ENCODE data around the gene CELSR3. TPM values are rescaled to one million over a fixed set of nuclear protein-coding genes. Genes with fewer than 3 reads are reported as not detected.

The CELSR3 gene
- total RNA-seq, 1 experiment from 2014 or later: 23.9 TPM

DNA sequence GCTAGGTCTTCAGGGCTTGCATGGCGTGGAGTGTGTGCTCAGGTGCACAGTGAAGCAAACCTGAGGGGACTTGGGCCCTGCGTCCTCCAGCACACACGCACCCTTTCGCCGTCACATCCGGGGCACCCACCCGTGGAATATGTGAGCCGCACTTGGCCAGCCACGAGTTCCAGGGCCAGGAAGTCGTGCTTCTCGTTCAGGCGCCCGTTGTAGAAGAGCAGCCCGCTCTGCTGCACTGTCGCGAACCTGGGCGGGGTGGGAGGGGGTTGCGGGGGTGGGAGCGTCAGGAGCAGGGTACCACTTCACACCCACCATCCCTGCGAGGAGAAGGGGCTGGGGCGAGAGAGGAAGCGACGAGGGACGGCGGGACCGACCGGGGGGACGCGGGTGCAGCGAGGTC lies 7.1 kb downstream of the CELSR3 start:
- no peak overlapping the region for H4K8ac ChIP-seq (replicated peaks; ENCODE audit: insufficient read length, low read depth, low read length)
- no peak overlapping the region for H2BK20ac ChIP-seq (ENCODE audit: low read depth, low read length, poor library complexity, severe bottlenecking)
- peak overlapping the region; percentile 50 for H3K4me2 ChIP-seq (ENCODE audit: insufficient read depth, insufficient read length, low read length)

More for the DNA sequence above, 7.1 kb downstream of the CELSR3 start:
- Histone ChIP-seq H3K23ac (ENCODE audit: insufficient read length, low read depth, low read length) (no peak overlapping the region), H4K20me1 (ENCODE audit: control insufficient read depth, insufficient read depth, insufficient read length) (peaks cover 2% of the 10 kb centered on the region), H2BK5ac (ENCODE audit: insufficient read length, low read length) (no peak overlapping the region), H3K4ac (ENCODE audit: low read depth, low read length) (no peak overlapping the region), H2BK15ac (ENCODE audit: low read depth, low read length) (no peak overlapping the region), H3K56ac (ENCODE audit: insufficient read length, low read depth, low read length) (no peak overlapping the region), H3K27me3 (ENCODE audit: insufficient read depth, low read length) (no peaks in the 10 kb centered on the region), H4K91ac (ENCODE audit: insufficient read length, low read depth, low read length) (no peak overlapping the region), H2AFZ (ENCODE audit: low read length) (no peak overlapping the region), H3K9me3 (ENCODE audit: control insufficient read depth, low read depth, low read length) (no peaks in the 10 kb centered on the region), H3K14ac (ENCODE audit: insufficient read depth, low read length) (0 out of 2 replicates have a peak overlapping the region, but pooled peaks have one; percentile 4), H3K4me1 (ENCODE audit: insufficient read depth, low read length) (no peaks in the 10 kb centered on the region; the same call in 1 of the 2 replicates), H3K27ac (ENCODE audit: insufficient read length, low read depth, low read length) (no peak overlapping the region), H2AK5ac (ENCODE audit: insufficient read length, low read length) (no peak overlapping the region), H3K79me1 (ENCODE audit: insufficient read depth, low read depth, low read length, poor library complexity, severe bottlenecking) (no peaks in the 10 kb centered on the region), H2BK12ac (ENCODE audit: insufficient read length, low read depth, low read length) (no peak overlapping the region), H3K23me2 (ENCODE audit: insufficient read length, low read depth, low read length, poor library complexity, severe bottlenecking) (peaks cover 3% of the 10 kb centered on the region), H4K5ac (ENCODE audit: insufficient read length, low read depth, low read length) (no peak overlapping the region), H3T11ph (ENCODE audit: low read length) (no peak overlapping the region), H3K18ac (ENCODE audit: insufficient read length, low read depth, low read length) (peak overlapping the region; percentile 41), H2BK120ac (ENCODE audit: low read depth, low read length, poor library complexity, severe bottlenecking) (no peak overlapping the region), H3K79me2 (ENCODE audit: insufficient read depth, low read length) (no peaks in the 10 kb centered on the region), H3K9ac (ENCODE audit: extremely low read depth, insufficient read length, low read length) (no peak overlapping the region)
- Mint-ChIP-seq H3K27me3 (ENCODE audit: low read depth) (peaks cover 4% of the 10 kb centered on the region; the same call in 1 of the 2 replicates), H3K4me1 (peaks cover 4 to 13% of the 10 kb centered on the region in 2 experiments), H3K36me3 (ENCODE audit: insufficient read depth in 1 of 3, low read depth in 3 of 3) (peaks cover 44 to 64% (median 60%) of the 10 kb centered on the region in 3 experiments), H3K27ac (peak overlapping the region in 1 of 3 experiments; percentile 73; a peak in 1 of 7 replicates), H3K4me3 (peak overlapping the region; percentile 67 to 78), H3K9me3 (peaks cover 0 to 3% of the 10 kb centered on the region in 2 experiments; a peak in 1 of 5 replicates)
- no CpG with 5 or more reads among the region's 30 CpGs for WGBS (ENCODE audit: extremely low coverage, insufficient read length, low lambda C conversion rate)
- TF ChIP-seq, protein P1, sequence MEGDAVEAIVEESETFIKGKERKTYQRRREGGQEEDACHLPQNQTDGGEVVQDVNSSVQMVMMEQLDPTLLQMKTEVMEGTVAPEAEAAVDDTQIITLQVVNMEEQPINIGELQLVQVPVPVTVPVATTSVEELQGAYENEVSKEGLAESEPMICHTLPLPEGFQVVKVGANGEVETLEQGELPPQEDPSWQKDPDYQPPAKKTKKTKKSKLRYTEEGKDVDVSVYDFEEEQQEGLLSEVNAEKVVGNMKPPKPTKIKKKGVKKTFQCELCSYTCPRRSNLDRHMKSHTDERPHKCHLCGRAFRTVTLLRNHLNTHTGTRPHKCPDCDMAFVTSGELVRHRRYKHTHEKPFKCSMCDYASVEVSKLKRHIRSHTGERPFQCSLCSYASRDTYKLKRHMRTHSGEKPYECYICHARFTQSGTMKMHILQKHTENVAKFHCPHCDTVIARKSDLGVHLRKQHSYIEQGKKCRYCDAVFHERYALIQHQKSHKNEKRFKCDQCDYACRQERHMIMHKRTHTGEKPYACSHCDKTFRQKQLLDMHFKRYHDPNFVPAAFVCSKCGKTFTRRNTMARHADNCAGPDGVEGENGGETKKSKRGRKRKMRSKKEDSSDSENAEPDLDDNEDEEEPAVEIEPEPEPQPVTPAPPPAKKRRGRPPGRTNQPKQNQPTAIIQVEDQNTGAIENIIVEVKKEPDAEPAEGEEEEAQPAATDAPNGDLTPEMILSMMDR (conservative IDR thresholded peaks at IDR 0.05): no peak
- DNase-seq: no peak

All from H9 (cell line).